Hepatocyte (in vitro differentiated cells): ENCODE measurements around the gene SFRP4. TPM values are rescaled to one million over a fixed set of nuclear protein-coding genes. Genes with fewer than 3 reads are reported as not detected.

Experiments used
- DNase-seq: peaks from one replicate; pipeline ENCODE4 v3.0.0-alpha.2; 2016; ENCODE audit warnings: low spot score
- H2AFZ ChIP-seq: fragments of 200-600 bp; sonication (generic); 2 replicates; pipeline ENCODE4 v1.6.0; 2016; ENCODE audit warnings: antibody characterized with exemption, mild to moderate bottlenecking
- H3K27ac ChIP-seq: fragments of 200-600 bp; sonication (generic); 2 replicates; pipeline ENCODE4 v1.5.1; 2016; ENCODE audit warnings: mild to moderate bottlenecking
- H3K27me3 ChIP-seq: fragments of 200-600 bp; sonication (generic); 2 replicates; pipeline ENCODE4 v1.6.1; 2016
- H3K36me3 ChIP-seq: fragments of 200-600 bp; sonication (generic); replicated peaks from 2 replicates; pipeline ENCODE4 v1.5.1; 2016; ENCODE audit warnings: low read depth; ENCODE audit not compliant: insufficient read depth
- H3K4me1 ChIP-seq: fragments of 200-600 bp; sonication (generic); 2 replicates; pipeline ENCODE4 v1.5.1; 2016; ENCODE audit warnings: mild to moderate bottlenecking, moderate library complexity; ENCODE audit not compliant: insufficient read depth
- H3K4me2 ChIP-seq: fragments of 200-600 bp; sonication (generic); 2 replicates; pipeline ENCODE4 v1.6.0; 2016
- H3K4me3 ChIP-seq: fragments of 200-600 bp; sonication (generic); 2 replicates; pipeline ENCODE4 v1.5.1; 2016; ENCODE audit warnings: mild to moderate bottlenecking
- H3K79me2 ChIP-seq: fragments of 200-600 bp; sonication (generic); 2 replicates; pipeline ENCODE4 v1.6.0; 2017; ENCODE audit warnings: mild to moderate bottlenecking
- H3K9me2 ChIP-seq: fragments of 200-600 bp; sonication (generic); replicated peaks from 2 replicates; pipeline ENCODE4 v1.6.0; 2017; ENCODE audit warnings: mild to moderate bottlenecking; ENCODE audit not compliant: insufficient read depth
- H3K9me3 ChIP-seq: fragments of 200-600 bp; sonication (generic); 2 replicates; pipeline ENCODE4 v1.5.1; 2016; ENCODE audit warnings: low read depth, mild to moderate bottlenecking
- H4K20me1 ChIP-seq: fragments of 200-600 bp; sonication (generic); 2 replicates; pipeline ENCODE4 v1.6.0; 2016; ENCODE audit warnings: mild to moderate bottlenecking; ENCODE audit not compliant: insufficient read depth, poor library complexity, severe bottlenecking
- EZH2 ChIP-seq: fragments of 200-600 bp; sonication (generic); IDR thresholded peaks from 2 replicates; pipeline ENCODE4 v1.6.1; 2016; ENCODE audit warnings: antibody characterized with exemption, mild to moderate bottlenecking, borderline replicate concordance
- EZH2phosphoT487 ChIP-seq: fragments of 200-600 bp; sonication (generic); IDR thresholded peaks from one replicate; pipeline ENCODE4 v1.6.1; 2018; ENCODE audit warnings: antibody characterized with exemption, mild to moderate bottlenecking, low read depth, moderate library complexity; ENCODE audit not compliant: unreplicated experiment, severe bottlenecking
- WGBS: methylation state at CpG from one replicate; pipeline ENCODE4 v1.1.6; 2016; ENCODE audit warnings: low lambda C conversion rate; ENCODE audit errors: missing lambda C conversion rate; 5-methylcytosine and 5-hydroxymethylcytosine counted together
- polyA plus RNA-seq: library from polyadenylated mRNA; unstranded; fragments of >200 nt; fragmentation: Nextera tagmentation; extraction: Ambion mirVana; gene quantifications from 2 replicates; pipeline ENCODE4 v1.2.1, GENCODE V29; 2016
- total RNA-seq: library from RNA; depleted of rRNA; stranded (reverse); fragments of >200 nt; gene quantifications from 2 replicates; pipeline ENCODE4 v1.2.3, GENCODE V29; 2014
- TF ChIP-seq, protein P1 (sequence below): fragments of 200-600 bp; sonication (generic); IDR thresholded peaks from 2 replicates; pipeline ENCODE4 v1.5.1; 2016; ENCODE audit warnings: antibody characterized with exemption, mild to moderate bottlenecking; ENCODE audit not compliant: poor library complexity

Gene SFRP4
- total and polyA plus RNA-seq, 2 experiments from 2014 or later: 1.1 to 1.3 TPM

DNA sequence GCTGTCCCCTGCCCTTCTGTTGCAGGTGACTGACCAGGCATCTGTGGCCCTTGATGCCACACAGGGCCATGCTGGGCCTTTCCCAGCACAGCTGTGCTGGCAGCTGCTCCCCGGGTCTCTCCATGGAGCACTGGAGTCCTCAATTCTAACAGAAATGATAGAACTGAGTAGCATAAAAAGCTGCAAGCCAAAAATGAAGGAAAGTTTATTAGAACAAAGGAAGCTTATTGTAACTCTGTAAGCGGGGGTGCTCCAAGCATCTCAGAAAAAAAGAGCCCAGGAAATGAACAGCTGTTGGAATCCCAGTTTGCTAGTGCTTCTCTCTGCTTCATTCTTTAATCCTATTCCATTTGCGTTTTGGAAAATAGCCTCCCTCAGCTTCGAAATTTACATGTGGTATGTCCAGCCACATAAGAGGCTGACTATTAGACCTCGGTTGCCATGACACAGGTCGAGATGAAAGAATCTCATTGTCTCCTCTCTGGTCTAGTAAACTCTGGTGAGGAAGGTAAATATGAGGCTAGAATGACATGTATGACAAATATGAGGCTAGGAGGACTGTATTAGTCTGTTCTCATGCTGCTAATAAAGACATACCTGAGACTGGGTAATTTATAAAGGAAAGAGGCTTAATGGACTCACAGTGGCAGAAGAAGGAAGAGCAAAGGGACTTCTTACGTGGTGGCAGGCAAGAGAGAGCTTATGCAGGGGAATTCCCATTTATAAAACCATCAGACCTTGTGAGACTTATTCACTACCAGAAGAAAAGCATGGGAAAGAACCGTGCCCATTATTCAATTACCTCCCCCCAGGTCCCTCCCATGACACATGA, 27.5 kb upstream of the SFRP4 start:
- no peak overlapping the region for H3K4me2 ChIP-seq
- no peak overlapping the region for H3K4me3 ChIP-seq
- peaks cover 7% of the 10 kb centered on the region for H3K4me1 ChIP-seq
- WGBS: 90% methylated on average over 8 of the region's 8 CpGs
- H3K9me3 ChIP-seq: no peaks in the 10 kb centered on the region
- TF ChIP-seq, protein P1, sequence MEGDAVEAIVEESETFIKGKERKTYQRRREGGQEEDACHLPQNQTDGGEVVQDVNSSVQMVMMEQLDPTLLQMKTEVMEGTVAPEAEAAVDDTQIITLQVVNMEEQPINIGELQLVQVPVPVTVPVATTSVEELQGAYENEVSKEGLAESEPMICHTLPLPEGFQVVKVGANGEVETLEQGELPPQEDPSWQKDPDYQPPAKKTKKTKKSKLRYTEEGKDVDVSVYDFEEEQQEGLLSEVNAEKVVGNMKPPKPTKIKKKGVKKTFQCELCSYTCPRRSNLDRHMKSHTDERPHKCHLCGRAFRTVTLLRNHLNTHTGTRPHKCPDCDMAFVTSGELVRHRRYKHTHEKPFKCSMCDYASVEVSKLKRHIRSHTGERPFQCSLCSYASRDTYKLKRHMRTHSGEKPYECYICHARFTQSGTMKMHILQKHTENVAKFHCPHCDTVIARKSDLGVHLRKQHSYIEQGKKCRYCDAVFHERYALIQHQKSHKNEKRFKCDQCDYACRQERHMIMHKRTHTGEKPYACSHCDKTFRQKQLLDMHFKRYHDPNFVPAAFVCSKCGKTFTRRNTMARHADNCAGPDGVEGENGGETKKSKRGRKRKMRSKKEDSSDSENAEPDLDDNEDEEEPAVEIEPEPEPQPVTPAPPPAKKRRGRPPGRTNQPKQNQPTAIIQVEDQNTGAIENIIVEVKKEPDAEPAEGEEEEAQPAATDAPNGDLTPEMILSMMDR: no peak
- TF ChIP-seq EZH2phosphoT487 (no peak), EZH2 (no peak)
- no peaks in the 10 kb centered on the region for H3K9me2 ChIP-seq
- no peak for DNase-seq
- H4K20me1 ChIP-seq: no peaks in the 10 kb centered on the region
- no peaks in the 10 kb centered on the region for H3K36me3 ChIP-seq
- no peaks in the 10 kb centered on the region for H3K79me2 ChIP-seq
- peak overlapping the region; percentile 43 for H3K27ac ChIP-seq
- H2AFZ ChIP-seq: no peak overlapping the region
- H3K27me3 ChIP-seq: no peaks in the 10 kb centered on the region

DNA sequence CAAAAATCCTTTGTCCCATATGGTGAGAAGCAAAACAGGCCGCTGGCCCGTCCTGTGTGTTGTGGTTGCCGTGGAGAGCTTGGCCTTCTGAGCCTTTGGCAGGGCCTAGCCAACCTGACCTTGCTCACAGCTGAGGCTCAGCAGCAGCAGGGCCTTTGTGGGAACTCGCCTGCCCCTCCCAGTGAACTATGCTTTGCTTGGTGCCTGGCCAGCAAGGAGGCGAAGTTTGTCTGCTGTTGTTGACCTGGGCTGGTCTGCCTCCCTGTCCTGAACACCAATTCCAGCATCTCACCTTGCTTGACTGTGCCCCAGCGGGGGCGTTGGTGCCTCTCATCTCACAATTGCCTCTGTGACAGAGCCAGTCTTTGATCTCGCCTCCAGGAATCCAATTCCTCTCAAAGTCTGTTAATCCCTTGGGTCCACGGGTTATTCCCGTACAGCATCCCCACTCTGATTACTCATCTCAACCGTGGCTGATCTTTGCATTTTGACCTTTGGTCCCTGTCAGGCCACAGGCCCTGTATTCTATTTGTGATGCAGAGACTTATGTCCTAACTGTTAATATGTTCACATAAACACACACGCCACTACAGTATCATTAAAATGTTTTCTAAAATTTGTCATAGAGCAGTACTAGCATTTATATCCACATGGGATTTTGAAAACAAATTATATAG, 26.5 kb upstream of the SFRP4 start:
- Histone ChIP-seq H3K4me2 (no peak overlapping the region), H4K20me1 (no peaks in the 10 kb centered on the region), H3K9me2 (no peaks in the 10 kb centered on the region), H3K9me3 (no peaks in the 10 kb centered on the region), H3K4me3 (no peak overlapping the region), H3K27me3 (no peaks in the 10 kb centered on the region), H3K36me3 (no peaks in the 10 kb centered on the region), H2AFZ (no peak overlapping the region), H3K4me1 (peaks cover 7% of the 10 kb centered on the region), H3K79me2 (no peaks in the 10 kb centered on the region), H3K27ac (peak overlapping the region; percentile 68)
- DNase-seq: peak; percentile 75
- TF ChIP-seq EZH2phosphoT487: no peak
- TF ChIP-seq, protein P1: no peak
- no peak for TF ChIP-seq EZH2
- WGBS: 44% methylated on average over 12 of the region's 12 CpGs

DNA sequence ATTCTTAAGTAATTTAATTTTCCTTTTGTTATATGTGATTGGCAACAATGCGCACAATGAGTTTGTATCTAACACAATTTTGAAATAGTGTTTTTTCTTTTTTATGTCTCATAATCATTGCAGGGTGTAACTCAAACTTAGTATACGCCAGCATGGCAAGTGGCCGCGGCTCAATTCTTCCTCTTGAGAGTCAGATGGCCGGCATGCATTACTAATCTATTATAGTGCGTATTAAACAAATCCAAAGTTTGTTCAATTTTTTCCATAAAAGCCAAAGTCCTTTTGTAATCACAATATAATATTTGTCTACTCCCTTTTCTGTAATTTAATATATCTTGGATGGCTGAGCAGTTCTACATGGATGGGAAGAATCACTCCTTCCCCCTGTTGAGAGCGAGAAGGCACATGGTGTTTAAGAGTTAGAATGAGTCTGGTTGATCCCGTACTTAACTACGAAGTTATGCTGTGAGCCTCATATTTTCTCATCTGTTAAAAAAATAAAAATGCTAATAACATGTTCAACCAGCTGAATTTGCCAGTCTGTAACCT, 16.5 kb upstream of the SFRP4 start:
- no peaks in the 10 kb centered on the region for H3K9me3 ChIP-seq
- no peak for DNase-seq
- no peak overlapping the region for H3K4me3 ChIP-seq
- no peaks in the 10 kb centered on the region for H3K79me2 ChIP-seq
- 84% methylated on average over 9 of the region's 9 CpGs for WGBS
- H3K4me2 ChIP-seq: no peak overlapping the region
- no peaks in the 10 kb centered on the region for H4K20me1 ChIP-seq
- no peaks in the 10 kb centered on the region for H3K36me3 ChIP-seq
- TF ChIP-seq EZH2 (no peak), EZH2phosphoT487 (no peak)
- TF ChIP-seq, protein P1: no peak
- no peak overlapping the region for H3K27ac ChIP-seq
- no peaks in the 10 kb centered on the region for H3K27me3 ChIP-seq
- no peak overlapping the region for H2AFZ ChIP-seq
- H3K9me2 ChIP-seq: no peaks in the 10 kb centered on the region
- peaks cover 9% of the 10 kb centered on the region for H3K4me1 ChIP-seq
